Ovary (tissue), 3 donors: ENCODE data around the gene ERBIN.

Experiments
- EP300 ChIP-seq: sonication (generic); formaldehyde crosslinking; IDR thresholded peaks from one replicate; pipeline ENCODE4 v1.6.1; 2017; ENCODE audit warnings: antibody characterized with exemption
- TF ChIP-seq, protein P1 (sequence below), 3 donors: fragments of 450-650 bp in 2 of 3; fragments of 200-600 bp in 1 of 3; IDR thresholded peaks; one replicate each; pipeline versions ENCODE4 v1.5.1 to v1.8.0; 2016 to 2022; ENCODE audit warnings: antibody characterized with exemption in 3 of 3, mild to moderate bottlenecking in 1 of 3
- donor health status: DM: no; HTN: no; CAD: no.

DNA sequence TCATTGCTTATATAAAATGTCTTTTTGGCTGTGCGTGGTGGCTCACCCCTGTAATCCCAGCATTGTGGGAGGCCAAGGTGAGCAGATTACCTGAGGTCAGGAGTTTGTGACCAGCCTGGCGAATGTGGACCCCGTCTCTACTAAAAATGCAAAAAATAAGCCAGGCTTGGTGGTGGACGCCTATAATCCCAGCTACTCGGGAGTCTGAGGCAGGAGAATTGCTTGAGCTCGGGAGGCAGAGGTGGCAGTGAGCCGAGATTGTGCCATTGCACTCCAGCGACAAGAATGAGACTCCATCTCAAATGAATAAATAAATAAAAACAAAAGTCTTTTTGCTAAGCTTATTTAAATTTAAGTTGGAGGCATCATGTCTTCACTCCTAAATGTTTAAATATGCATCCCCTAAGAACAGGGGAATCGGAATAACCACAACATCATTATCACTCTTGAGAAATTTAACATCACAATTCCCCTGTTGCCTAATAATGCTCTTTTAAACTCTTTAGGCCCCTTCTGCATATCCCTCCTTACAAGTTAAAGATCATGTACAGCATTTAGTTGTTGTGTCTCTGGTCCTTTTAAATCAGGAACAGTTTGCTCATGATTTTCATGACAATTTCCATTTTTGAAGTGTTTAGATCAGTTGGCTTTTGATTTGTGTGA lies 72.8 kb downstream of the ERBIN start:
- TF ChIP-seq, protein P1, sequence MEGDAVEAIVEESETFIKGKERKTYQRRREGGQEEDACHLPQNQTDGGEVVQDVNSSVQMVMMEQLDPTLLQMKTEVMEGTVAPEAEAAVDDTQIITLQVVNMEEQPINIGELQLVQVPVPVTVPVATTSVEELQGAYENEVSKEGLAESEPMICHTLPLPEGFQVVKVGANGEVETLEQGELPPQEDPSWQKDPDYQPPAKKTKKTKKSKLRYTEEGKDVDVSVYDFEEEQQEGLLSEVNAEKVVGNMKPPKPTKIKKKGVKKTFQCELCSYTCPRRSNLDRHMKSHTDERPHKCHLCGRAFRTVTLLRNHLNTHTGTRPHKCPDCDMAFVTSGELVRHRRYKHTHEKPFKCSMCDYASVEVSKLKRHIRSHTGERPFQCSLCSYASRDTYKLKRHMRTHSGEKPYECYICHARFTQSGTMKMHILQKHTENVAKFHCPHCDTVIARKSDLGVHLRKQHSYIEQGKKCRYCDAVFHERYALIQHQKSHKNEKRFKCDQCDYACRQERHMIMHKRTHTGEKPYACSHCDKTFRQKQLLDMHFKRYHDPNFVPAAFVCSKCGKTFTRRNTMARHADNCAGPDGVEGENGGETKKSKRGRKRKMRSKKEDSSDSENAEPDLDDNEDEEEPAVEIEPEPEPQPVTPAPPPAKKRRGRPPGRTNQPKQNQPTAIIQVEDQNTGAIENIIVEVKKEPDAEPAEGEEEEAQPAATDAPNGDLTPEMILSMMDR (IDR thresholded peaks at IDR 0.05), result no peak
- TF ChIP-seq EP300, result no peak
